Measurements from ENCODE around the gene PXK.

Gene PXK

GRCh38 chr3:58384381-58385090 is 51.8 kb downstream of the PXK start:
- no peak for DNase-seq

DNA sequence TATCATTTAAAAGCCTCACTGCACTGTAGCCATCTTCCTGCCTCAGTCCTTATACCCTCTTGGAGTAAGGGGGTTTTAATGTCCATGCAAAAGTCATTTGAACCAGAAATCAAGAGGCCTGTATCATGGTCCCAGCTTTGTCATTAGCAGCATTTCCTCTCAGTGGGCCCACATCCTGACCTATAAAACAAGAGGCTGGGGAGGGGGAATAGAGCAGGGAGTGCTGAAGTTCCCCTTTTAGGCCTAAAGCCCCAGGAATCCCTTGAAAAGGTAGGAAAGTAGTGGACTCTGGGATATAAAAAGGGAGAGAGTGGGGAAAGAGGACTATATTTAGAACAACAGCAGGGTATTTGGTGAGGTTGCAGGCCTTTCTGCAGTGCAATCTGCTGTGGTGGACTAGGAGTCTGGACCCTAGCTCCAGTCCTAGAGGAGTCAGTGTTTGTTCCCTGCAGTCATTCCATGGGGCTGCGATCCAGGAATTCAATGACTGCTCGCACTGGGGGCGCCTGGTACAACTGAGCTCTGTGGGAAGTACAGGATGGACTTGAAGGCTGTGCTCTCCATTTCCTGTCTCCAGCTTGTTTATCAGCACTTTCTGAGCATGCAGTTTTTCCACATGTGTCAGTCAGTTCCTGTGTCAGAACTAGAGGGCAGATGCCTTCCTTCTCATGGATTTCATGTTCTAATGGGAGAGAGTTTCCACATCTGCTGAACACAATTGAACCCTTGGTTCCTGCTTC is 54.1 kb downstream of the PXK start:
- no peak for DNase-seq

DNA sequence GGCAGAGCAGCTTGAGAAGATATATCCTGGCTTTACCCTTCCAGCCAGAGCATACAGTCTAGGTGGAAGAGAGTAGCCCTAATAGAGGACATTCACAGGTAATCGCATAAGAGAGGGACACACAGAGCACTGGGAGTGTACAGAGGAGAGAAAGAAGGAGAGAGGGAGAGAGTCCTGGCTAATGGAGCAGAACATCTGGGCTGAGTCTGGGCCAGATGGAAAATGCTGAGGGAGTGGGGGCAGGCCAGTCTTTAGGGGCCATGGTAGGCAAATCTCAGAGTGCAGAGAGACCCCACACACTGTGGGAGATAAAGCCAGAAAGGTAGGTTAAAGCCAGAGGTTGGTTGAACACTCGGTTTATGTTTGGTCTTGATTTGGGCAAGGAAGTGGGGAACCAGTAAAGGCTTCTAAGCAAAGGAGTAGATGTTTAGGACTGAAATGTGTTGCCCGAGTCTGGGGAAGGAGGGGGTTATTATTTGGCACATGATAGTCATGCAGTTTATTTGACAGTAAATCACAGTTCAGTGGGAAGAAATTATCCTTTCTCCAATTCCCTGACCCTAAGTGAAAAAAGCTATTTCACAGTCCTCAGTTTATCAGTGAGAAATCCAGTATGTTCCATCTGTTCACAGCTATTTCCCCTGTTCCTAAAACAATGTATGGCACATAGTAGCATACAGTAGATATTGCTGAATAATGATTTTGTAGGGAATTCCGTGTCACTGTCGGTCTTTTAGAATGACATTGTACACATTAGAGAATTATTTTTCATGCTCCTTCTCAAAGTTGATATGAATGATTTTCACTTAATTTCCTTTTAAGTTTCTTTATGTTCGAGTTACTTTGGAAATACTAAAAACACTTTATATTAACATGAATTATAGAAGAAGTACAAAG is 55.2 kb downstream of the PXK start:
- no peak for DNase-seq

- DNase-seq, result no peak
Observed at GRCh38 chr3:58388550-58389091, 55.9 kb downstream of the PXK start.

GRCh38 chr3:58391156-58391865 is 58.6 kb downstream of the PXK start:
- DNase-seq, result no peak

GRCh38 chr3:58392181-58392580 is 59.5 kb downstream of the PXK start:
- DNase-seq, result no peak

DNA sequence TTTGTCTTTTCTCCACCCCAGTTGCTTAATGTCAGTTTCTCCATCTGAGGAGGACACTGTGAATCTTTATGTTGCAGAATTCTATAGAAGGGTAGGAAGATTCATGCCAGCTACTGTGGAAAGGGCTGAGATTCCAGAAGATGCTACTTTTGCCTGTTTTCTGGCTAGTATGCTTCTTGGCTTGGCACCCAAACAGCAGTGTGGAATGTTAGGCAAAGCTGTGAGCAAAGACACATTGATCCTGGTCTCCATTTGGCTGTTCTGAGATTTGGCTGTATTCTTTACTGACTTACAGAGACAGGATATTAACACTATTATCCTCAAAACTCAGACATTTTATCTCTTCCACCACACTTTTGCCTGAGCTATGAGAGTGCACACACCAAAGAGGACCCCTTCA is 61.6 kb downstream of the PXK start:
- DNase-seq, result no peak

- DNase-seq, result no peak
Observed at GRCh38 chr3:58398669-58399333, 66.1 kb downstream of the PXK start.

DNA sequence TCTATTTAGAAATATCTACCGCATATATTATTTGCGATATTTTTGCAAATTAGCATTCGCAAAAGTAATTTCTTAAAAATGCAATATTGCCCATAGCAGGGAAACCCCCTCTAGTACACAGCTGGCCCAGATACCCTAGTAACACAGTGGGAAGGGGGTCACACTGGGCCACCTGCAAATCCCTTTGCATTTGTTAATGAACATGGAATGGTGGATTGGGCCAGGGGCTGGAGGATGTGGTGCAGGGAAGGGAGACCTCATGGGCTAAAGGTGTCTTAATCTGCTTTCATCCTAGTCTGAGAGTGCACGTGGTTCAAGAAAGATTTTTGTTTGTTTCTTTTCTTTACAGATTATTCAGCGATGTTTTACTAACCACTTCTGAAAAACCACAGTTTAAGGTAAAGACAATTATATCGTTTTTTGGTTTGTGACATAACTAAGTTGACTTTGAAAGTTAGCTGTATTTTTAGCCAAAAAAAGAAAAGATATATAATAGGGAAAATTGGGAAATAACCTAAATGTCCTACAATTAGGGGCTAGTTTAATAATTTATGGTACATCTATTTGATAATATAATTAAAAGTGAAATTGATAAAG is 70.9 kb downstream of the PXK start:
- no peak for DNase-seq

GRCh38 chr3:58404396-58404795 is 71.7 kb downstream of the PXK start:
- no peak for DNase-seq

DNA sequence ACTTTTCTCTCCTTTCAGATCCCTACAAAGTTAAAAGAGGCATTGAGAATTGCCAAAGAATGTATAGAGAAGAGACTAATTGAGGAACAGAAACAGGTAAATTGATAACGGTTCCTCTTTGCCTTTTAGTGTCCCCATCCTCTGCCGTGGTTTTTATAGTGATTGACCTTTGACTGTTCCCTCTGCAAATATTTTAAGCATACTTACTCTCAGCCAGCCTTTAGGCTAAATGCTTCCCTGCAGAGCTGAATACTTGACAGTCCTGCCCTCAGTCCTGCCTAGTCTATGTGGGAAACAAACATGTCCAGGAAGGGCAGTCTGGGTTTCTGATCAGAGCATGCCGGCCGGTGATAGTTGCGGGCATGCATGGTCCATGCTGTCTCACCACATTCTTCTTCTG is 76.2 kb downstream of the PXK start:
- DNase-seq, result no peak

DNA sequence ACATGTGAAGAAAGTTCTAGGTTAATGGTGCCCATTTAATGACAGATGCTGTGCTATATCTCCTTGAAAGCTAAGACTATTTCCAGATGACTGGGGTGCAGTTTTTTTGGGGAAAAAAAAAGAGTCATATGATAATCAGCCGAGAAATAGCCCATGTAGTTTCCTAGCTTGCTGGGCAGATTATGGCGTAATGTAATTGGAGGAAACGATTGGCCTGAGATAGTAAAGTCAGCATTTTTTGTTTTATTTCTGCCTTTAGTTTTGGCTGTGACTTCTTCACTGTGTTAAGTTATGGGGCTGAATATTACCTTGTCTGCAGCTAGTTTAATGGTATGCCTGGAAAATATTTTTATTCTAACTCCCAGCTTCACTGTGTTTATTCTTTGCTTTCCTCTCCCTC is 77.0 kb downstream of the PXK start:
- DNase-seq, result no peak

- DNase-seq, result no peak
Observed at GRCh38 chr3:58411036-58411435, 78.3 kb downstream of the PXK start.

GRCh38 chr3:58411851-58412830 is 79.4 kb downstream of the PXK start:
- no peak for DNase-seq

GRCh38 chr3:58414538-58415197 is 82.0 kb downstream of the PXK start:
- peak; percentile 18 for DNase-seq

DNA sequence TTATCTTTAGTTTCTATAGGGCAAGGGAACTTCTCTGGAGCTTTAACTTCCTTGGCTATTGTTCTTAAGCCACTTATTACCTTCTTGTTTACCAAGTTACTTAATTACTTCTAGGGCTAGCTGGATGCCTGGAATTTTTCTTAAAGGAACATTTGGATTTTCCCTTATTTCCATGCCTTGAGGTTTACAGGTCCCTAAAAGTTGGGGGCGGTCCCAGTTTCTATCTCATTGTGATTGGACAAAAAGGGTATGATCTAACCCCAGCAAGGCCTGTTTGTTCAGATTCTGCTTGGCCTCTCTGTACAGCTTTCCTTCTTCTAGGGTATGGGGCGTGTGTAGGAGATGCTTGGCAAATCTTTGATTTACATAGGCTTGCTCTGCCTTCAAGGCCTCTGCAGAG is 83.5 kb downstream of the PXK start:
- DNase-seq, result no peak

- DNase-seq, result no peak
Observed at GRCh38 chr3:58417075-58417474, 84.4 kb downstream of the PXK start.

DNA sequence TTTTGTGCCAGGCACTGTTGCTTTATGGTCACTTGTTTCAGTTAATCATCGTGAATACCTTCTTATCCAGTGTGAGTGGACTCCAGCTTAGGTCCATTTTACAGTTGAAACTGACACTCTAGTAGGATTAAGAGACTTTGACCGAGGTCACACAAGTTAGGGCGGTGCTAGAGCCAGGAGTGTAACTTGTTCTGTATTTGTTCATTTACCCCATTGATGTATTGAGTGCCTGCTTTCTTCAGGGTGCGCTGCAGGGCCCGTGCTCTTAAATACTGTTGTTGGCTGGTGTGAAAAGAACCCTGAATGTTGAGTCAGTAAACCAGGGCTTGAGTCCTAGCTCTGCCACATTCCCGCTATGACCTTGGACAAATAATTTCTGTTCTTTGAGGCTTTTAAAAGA is 85.5 kb downstream of the PXK start:
- DNase-seq, result no peak

DNA sequence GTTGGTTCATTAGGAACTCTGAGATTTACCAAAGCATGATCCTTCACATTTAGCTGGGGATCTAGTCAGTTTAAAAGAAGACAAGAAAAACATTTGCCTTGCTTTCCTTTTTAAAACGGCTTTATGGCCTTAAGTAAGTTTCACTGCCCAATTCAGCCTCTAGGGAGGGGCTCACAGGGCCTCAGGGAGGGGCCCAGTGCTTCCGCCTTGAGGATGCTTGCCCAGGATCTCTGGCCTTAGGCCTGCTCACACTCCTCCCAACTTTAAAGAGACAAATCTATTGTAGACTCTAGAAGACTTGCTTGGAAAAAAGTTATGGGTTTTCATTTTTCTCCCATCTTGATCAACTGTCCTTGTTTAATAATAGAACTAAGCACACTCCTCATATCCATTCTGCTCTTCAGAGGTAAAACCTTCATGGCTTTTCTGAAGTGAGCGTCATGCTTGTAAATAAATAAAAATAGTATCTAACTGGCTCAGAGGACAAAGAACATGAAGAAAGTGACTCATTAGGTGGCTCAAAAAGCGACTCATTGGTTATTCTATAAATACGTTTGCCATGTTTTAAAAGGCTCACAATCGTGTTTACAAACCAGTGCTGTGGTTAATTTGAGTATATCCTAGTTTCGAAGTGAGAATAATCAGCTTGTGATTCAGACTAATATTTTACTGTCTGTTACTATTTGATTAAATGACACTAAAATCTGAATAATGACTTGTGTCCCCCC is 87.3 kb downstream of the PXK start:
- no peak for DNase-seq

All from T-helper 9 cell (primary cell).